Right lobe of liver (tissue), 6 donors: ENCODE data around the gene MUC5AC. TPM values are rescaled to one million over a fixed set of nuclear protein-coding genes. Genes with fewer than 3 reads are reported as not detected.

ENCODE experiments used
- ATAC-seq, 4 donors: fragments of 200-7000 bp; cut with Tn5 transposase; one replicate each; pipeline ENCODE4 v1.9.1; 2020; ENCODE audit warnings: mild to moderate bottlenecking in 4 of 4, moderate library complexity in 4 of 4
- DNase-seq, 3 donors: peaks; one replicate each; pipeline ENCODE4 v3.0.0-alpha.2; 2020
- H3K27ac ChIP-seq, 3 donors: fragments of 200-600 bp; one replicate each; pipeline ENCODE4 v1.8.0; 2022
- H3K27me3 ChIP-seq, 2 donors: fragments of 200-600 bp; one replicate each; pipeline ENCODE4 v1.8.0; 2022
- H3K36me3 ChIP-seq, 4 donors: fragments of 200-600 bp; sonication (generic) in 1 of 4; one replicate each; pipeline versions ENCODE4 v1.5.1 to v1.8.0; 2017 to 2022; ENCODE audit warnings: control low read depth in 1 of 4
- H3K4me1 ChIP-seq, 4 donors: fragments of 200-600 bp; sonication (generic) in 1 of 4; one replicate each; pipeline versions ENCODE4 v1.5.1 to v1.8.0; 2017 to 2022; ENCODE audit warnings: control low read depth in 1 of 4
- H3K4me3 ChIP-seq, 3 donors: fragments of 200-600 bp; one replicate each; pipeline ENCODE4 v1.8.0; 2022
- H3K9me3 ChIP-seq, 4 donors: fragments of 200-600 bp; sonication (generic) in 1 of 4; one replicate each; pipeline versions ENCODE4 v1.5.1 to v1.8.0; 2017 to 2022; ENCODE audit warnings: control low read depth in 1 of 4
- CTCF ChIP-seq, 4 donors: fragments of 200-600 bp in 3 of 4; fragments of 450-650 bp in 1 of 4; IDR thresholded peaks; one replicate each; pipeline versions ENCODE4 v1.5.1 to v1.8.0; 2016 to 2022; ENCODE audit warnings: antibody characterized with exemption in 4 of 4, mild to moderate bottlenecking in 2 of 4
- POLR2A ChIP-seq: fragments of 450-650 bp; IDR thresholded peaks from one replicate; pipeline ENCODE4 v1.6.1; 2017; ENCODE audit warnings: antibody characterized with exemption, mild to moderate bottlenecking
- WGBS: methylation state at CpG from one replicate; pipeline ENCODE4 v1.1.6; 2018; ENCODE audit warnings: low coverage, low lambda C conversion rate; ENCODE audit not compliant: insufficient coverage; ENCODE audit errors: missing lambda C conversion rate; 5-methylcytosine and 5-hydroxymethylcytosine counted together
- intact Hi-C, 2 donors: fragments of 100-400 bp; cut with DNase I; formaldehyde crosslinking; loops; one replicate each; pipeline versions ENCODE4 v1.11.2 to v1.14.1; 2022
- total RNA-seq, 6 experiments: library from RNA; depleted of rRNA in 2 of 6; stranded (reverse); fragments of >200 nt in 2 of 6; fragmentation: NEBNext Ultra II Directional in 3 of 6; extraction: Animal tissue kit (Norgen Biotek cat#: 25700) in 3 of 6; gene quantifications; one replicate each; pipeline versions ENCODE4 v1.1.0 to v1.2.4, GENCODE V29; 2016 to 2023
- donor health status: DM: no; HTN: yes; CAD: no.
- donor health status: DM: no; HTN: no; CAD: no.
- donor health status: DM: no; HTN: no; CAD: no.
- donor health status: DM: no; HTN: yes; CAD: no.
- donor health status: DM: no; HTN: yes; CAD: no.

The MUC5AC gene
- total RNA-seq, 6 experiments from 2014 or later: not detected

- 90% methylated on average over 6 of the region's 12 CpGs for WGBS
Observed at GRCh38 chr11:1177771-1178090, 20.0 kb downstream of the MUC5AC start.

GRCh38 chr11:1178201-1178885 is 20.6 kb downstream of the MUC5AC start:
- intact Hi-C loops: no loop called here
- DNase-seq (peak in 2 of 3 donors; percentile 16 to 47), ATAC-seq (no peak)
- Histone ChIP-seq H3K27ac (no peak overlapping the region), H3K27me3 (no peaks in the 10 kb centered on the region), H3K9me3 (no peaks in the 10 kb centered on the region), H3K4me1 (no peaks in the 10 kb centered on the region), H3K36me3 (no peaks in the 10 kb centered on the region), H3K4me3 (no peak overlapping the region)
- no peak for TF ChIP-seq POLR2A
- TF ChIP-seq CTCF (IDR thresholded peaks at IDR 0.05): no peak
- no CpG with 5 or more reads among the region's 31 CpGs for WGBS

More at GRCh38 chr11:1177771-1178090, 20.0 kb downstream of the MUC5AC start:
- intact Hi-C loops: no loop called here
- Histone ChIP-seq H3K4me1 (no peaks in the 10 kb centered on the region), H3K27me3 (no peaks in the 10 kb centered on the region), H3K27ac (no peak overlapping the region), H3K4me3 (no peak overlapping the region), H3K36me3 (no peaks in the 10 kb centered on the region), H3K9me3 (no peaks in the 10 kb centered on the region)
- TF ChIP-seq CTCF (IDR thresholded peaks at IDR 0.05) (no peak), POLR2A (no peak)
- peak in 2 of 3 donors; percentile 10 to 43 for DNase-seq
- no peak for ATAC-seq

DNA sequence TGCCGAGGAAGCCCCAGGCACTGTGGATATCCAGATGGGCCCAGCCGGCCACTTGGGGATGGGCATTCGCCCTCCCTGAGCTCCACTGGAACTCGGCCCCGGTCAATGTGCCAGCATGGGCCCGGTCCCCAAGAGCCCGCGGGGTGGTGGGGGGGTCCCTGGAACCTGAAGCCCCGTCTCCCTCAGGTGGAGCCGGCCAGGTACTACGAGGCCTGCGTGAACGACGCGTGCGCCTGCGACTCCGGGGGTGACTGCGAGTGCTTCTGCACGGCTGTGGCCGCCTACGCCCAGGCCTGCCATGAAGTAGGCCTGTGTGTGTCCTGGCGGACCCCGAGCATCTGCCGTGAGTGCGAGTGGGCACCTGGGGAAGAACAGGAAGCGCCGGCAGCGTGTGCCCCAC is 21.2 kb downstream of the MUC5AC start:
- Histone ChIP-seq H3K4me3 (no peak overlapping the region), H3K9me3 (no peaks in the 10 kb centered on the region), H3K36me3 (no peaks in the 10 kb centered on the region), H3K27me3 (no peaks in the 10 kb centered on the region), H3K27ac (no peak overlapping the region), H3K4me1 (no peaks in the 10 kb centered on the region)
- ATAC-seq (no peak), DNase-seq (peak in 2 of 3 donors; percentile 10 to 43)
- intact Hi-C loops: no loop called here
- WGBS: 73% methylated on average over 11 of the region's 29 CpGs
- TF ChIP-seq POLR2A: no peak
- TF ChIP-seq CTCF (IDR thresholded peaks at IDR 0.05): no peak

- Histone ChIP-seq H3K36me3 (no peaks in the 10 kb centered on the region), H3K9me3 (no peaks in the 10 kb centered on the region), H3K4me3 (no peak overlapping the region), H3K27me3 (no peaks in the 10 kb centered on the region), H3K4me1 (no peaks in the 10 kb centered on the region), H3K27ac (no peak overlapping the region)
- intact Hi-C loops: no loop called here
- no peak for ATAC-seq
- peak in 2 of 3 donors; percentile 8 to 36 for DNase-seq
- WGBS: 76% methylated on average over 10 of the region's 17 CpGs
- TF ChIP-seq POLR2A (no peak), CTCF (IDR thresholded peaks at IDR 0.05) (no peak)
Observed at GRCh38 chr11:1179641-1180040, 21.9 kb downstream of the MUC5AC start.

GRCh38 chr11:1180171-1180570 is 22.4 kb downstream of the MUC5AC start:
- DNase-seq (no peak), ATAC-seq (no peak)
- Histone ChIP-seq H3K27me3 (no peaks in the 10 kb centered on the region), H3K9me3 (no peaks in the 10 kb centered on the region), H3K36me3 (no peaks in the 10 kb centered on the region), H3K27ac (no peak overlapping the region), H3K4me3 (no peak overlapping the region), H3K4me1 (no peaks in the 10 kb centered on the region)
- intact Hi-C loops: no loop called here
- TF ChIP-seq POLR2A (no peak), CTCF (IDR thresholded peaks at IDR 0.05) (no peak)
- 40% methylated on average over 2 of the region's 15 CpGs for WGBS
